NB4 (cell line): ENCODE results near the gene GSK3B.

Experiments
- POLR2A ChIP-seq: IDR thresholded peaks from 2 replicates; pipeline ENCODE4 v1.6.1; 2011; ENCODE audit warnings: mild to moderate bottlenecking; ENCODE audit not compliant: insufficient read length; ENCODE audit errors: extremely low read depth
- TF ChIP-seq, protein P1 (sequence below): IDR thresholded peaks from one replicate; pipeline ENCODE4 v1.5.1; 2012; ENCODE audit warnings: low read depth, low read length

DNA sequence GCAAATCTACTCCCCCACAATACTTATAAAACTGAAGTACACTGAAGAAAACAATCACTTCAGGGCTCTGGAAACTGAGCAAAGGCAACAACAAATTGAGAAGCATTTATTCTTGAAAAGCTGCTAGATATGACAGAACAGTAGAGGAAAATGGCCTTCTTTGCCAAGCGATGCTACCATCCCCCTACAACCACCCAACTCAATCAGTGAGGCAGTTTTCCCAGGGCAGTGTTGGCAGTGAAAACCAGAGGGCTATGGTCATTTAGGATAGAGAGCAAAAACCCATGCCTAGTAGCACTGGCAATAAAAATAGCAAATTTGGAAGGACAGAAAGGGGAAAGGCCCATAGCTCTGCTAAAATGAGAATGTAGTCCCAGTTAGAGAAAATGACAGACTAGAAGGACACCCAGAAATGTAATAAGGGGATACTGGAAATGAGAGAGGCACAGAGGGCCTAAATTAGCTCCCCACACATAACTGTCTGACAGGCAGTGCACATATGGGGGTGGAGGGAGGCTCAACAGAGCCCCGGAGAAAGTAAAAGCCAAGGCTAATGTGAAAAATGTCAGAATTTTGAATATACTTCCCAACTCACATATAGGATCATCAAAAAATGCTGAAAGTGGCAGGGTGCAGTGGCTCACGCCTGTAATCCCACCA lies 143.5 kb downstream of the GSK3B start:
- TF ChIP-seq, protein P1, sequence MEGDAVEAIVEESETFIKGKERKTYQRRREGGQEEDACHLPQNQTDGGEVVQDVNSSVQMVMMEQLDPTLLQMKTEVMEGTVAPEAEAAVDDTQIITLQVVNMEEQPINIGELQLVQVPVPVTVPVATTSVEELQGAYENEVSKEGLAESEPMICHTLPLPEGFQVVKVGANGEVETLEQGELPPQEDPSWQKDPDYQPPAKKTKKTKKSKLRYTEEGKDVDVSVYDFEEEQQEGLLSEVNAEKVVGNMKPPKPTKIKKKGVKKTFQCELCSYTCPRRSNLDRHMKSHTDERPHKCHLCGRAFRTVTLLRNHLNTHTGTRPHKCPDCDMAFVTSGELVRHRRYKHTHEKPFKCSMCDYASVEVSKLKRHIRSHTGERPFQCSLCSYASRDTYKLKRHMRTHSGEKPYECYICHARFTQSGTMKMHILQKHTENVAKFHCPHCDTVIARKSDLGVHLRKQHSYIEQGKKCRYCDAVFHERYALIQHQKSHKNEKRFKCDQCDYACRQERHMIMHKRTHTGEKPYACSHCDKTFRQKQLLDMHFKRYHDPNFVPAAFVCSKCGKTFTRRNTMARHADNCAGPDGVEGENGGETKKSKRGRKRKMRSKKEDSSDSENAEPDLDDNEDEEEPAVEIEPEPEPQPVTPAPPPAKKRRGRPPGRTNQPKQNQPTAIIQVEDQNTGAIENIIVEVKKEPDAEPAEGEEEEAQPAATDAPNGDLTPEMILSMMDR = no peak
- TF ChIP-seq POLR2A = no peak
